ENCODE results near the gene CYCS.
"Not testable (repeated sequence)": the region's sequence is repeated elsewhere in the genome, so short reads cannot be mapped to it uniquely, and the experiment has no call there.

CYCS gene

GRCh38 chr7:25091176-25091575 lies 33.9 kb downstream of the CYCS start:
- Histone ChIP-seq H3K36me3 (ENCODE audit: control insufficient read depth, insufficient read depth, low read length) (no peaks in the 10 kb centered on the region), H3K9ac (ENCODE audit: low read depth, low read length) (no peak overlapping the region), H3K9me3 (ENCODE audit: control insufficient read depth, insufficient read depth, low read length) (no peaks in the 10 kb centered on the region), H3K27me3 (ENCODE audit: control insufficient read depth, insufficient read depth, low read length) (no peaks in the 10 kb centered on the region), H3K4me1 (ENCODE audit: control insufficient read depth, insufficient read depth, low read length) (no peaks in the 10 kb centered on the region), H3K4me3 (ENCODE audit: low read depth, low read length) (no peak overlapping the region)

- Histone ChIP-seq H3K9ac (ENCODE audit: low read depth, low read length) (no peak overlapping the region), H3K4me3 (ENCODE audit: low read depth, low read length) (no peak overlapping the region), H3K27me3 (ENCODE audit: control insufficient read depth, insufficient read depth, low read length) (no peaks in the 10 kb centered on the region), H3K36me3 (ENCODE audit: control insufficient read depth, insufficient read depth, low read length) (no peaks in the 10 kb centered on the region), H3K4me1 (ENCODE audit: control insufficient read depth, insufficient read depth, low read length) (no peaks in the 10 kb centered on the region), H3K9me3 (ENCODE audit: control insufficient read depth, insufficient read depth, low read length) (no peaks in the 10 kb centered on the region)
Measured at GRCh38 chr7:25090374-25090773, 34.7 kb downstream of the CYCS start.

GRCh38 chr7:25087855-25088254 lies 37.2 kb downstream of the CYCS start:
- no peaks in the 10 kb centered on the region for H3K4me1 ChIP-seq (ENCODE audit: control insufficient read depth, insufficient read depth, low read length)

DNA sequence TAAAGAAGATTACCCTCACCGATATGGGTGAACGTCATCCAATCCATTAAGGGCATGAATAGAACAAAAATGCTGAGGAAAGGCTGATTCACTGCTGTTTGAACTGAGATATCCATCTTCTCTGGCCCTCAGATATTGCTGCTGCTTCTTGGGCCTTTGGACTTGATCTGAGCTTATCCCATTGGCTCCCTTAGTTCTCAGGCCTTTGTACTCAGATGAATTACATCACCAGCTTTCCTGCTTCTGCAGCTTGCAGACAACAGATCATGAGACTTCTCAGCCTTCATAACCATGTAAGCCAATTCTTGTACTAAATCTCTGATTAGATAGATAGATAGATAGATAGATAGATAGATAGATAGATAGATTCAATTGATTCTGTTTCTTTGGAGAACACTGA lies 40.2 kb downstream of the CYCS start:
- Histone ChIP-seq H3K9ac (ENCODE audit: low read depth, low read length) (no peak overlapping the region), H3K4me1 (ENCODE audit: control insufficient read depth, insufficient read depth, low read length) (no peaks in the 10 kb centered on the region), H3K27me3 (ENCODE audit: control insufficient read depth, insufficient read depth, low read length) (no peaks in the 10 kb centered on the region), H3K4me3 (ENCODE audit: low read depth, low read length) (no peak overlapping the region), H3K36me3 (ENCODE audit: control insufficient read depth, insufficient read depth, low read length) (no peaks in the 10 kb centered on the region), H3K9me3 (ENCODE audit: control insufficient read depth, insufficient read depth, low read length) (no peaks in the 10 kb centered on the region)

More at GRCh38 chr7:25087855-25088254, 37.2 kb downstream of the CYCS start:
- Histone ChIP-seq H3K36me3 (ENCODE audit: control insufficient read depth, insufficient read depth, low read length) (no peaks in the 10 kb centered on the region), H3K9me3 (ENCODE audit: control insufficient read depth, insufficient read depth, low read length) (no peaks in the 10 kb centered on the region), H3K4me3 (ENCODE audit: low read depth, low read length) (no peak overlapping the region), H3K9ac (ENCODE audit: low read depth, low read length) (no peak overlapping the region), H3K27me3 (ENCODE audit: control insufficient read depth, insufficient read depth, low read length) (no peaks in the 10 kb centered on the region)

GRCh38 chr7:25083201-25083600 lies 41.9 kb downstream of the CYCS start:
- H3K9me3 ChIP-seq (ENCODE audit: control insufficient read depth, insufficient read depth, low read length), result no peaks in the 10 kb centered on the region
- no peaks in the 10 kb centered on the region for H3K4me1 ChIP-seq (ENCODE audit: control insufficient read depth, insufficient read depth, low read length)
- no peaks in the 10 kb centered on the region for H3K27me3 ChIP-seq (ENCODE audit: control insufficient read depth, insufficient read depth, low read length)
- H3K9ac ChIP-seq (ENCODE audit: low read depth, low read length), result no peak overlapping the region
- no peak overlapping the region for H3K4me3 ChIP-seq (ENCODE audit: low read depth, low read length)
- H3K36me3 ChIP-seq (ENCODE audit: control insufficient read depth, insufficient read depth, low read length), result no peaks in the 10 kb centered on the region

- not testable (repeated sequence) for H3K9ac ChIP-seq (ENCODE audit: low read depth, low read length); H3K36me3 ChIP-seq (ENCODE audit: control insufficient read depth, insufficient read depth, low read length); H3K4me1 ChIP-seq (ENCODE audit: control insufficient read depth, insufficient read depth, low read length); H3K4me3 ChIP-seq (ENCODE audit: low read depth, low read length); H3K9me3 ChIP-seq (ENCODE audit: control insufficient read depth, insufficient read depth, low read length); H3K27me3 ChIP-seq (ENCODE audit: control insufficient read depth, insufficient read depth, low read length)
Measured at GRCh38 chr7:25082041-25082440, 43.0 kb downstream of the CYCS start.

- Histone ChIP-seq H3K9ac (ENCODE audit: low read depth, low read length) (no peak overlapping the region), H3K9me3 (ENCODE audit: control insufficient read depth, insufficient read depth, low read length) (no peaks in the 10 kb centered on the region), H3K4me1 (ENCODE audit: control insufficient read depth, insufficient read depth, low read length) (no peaks in the 10 kb centered on the region), H3K27me3 (ENCODE audit: control insufficient read depth, insufficient read depth, low read length) (no peaks in the 10 kb centered on the region), H3K4me3 (ENCODE audit: low read depth, low read length) (no peak overlapping the region), H3K36me3 (ENCODE audit: control insufficient read depth, insufficient read depth, low read length) (no peaks in the 10 kb centered on the region)
Measured at GRCh38 chr7:25077096-25077495, 48.0 kb downstream of the CYCS start.

- Histone ChIP-seq H3K9ac (ENCODE audit: low read depth, low read length) (no peak overlapping the region), H3K36me3 (ENCODE audit: control insufficient read depth, insufficient read depth, low read length) (no peaks in the 10 kb centered on the region), H3K4me1 (ENCODE audit: control insufficient read depth, insufficient read depth, low read length) (no peaks in the 10 kb centered on the region), H3K4me3 (ENCODE audit: low read depth, low read length) (no peak overlapping the region), H3K9me3 (ENCODE audit: control insufficient read depth, insufficient read depth, low read length) (no peaks in the 10 kb centered on the region), H3K27me3 (ENCODE audit: control insufficient read depth, insufficient read depth, low read length) (no peaks in the 10 kb centered on the region)
Measured at GRCh38 chr7:25075459-25075858, 49.6 kb downstream of the CYCS start.

GRCh38 chr7:25073451-25073850 lies 51.6 kb downstream of the CYCS start:
- Histone ChIP-seq H3K27me3 (ENCODE audit: control insufficient read depth, insufficient read depth, low read length) (no peaks in the 10 kb centered on the region), H3K36me3 (ENCODE audit: control insufficient read depth, insufficient read depth, low read length) (no peaks in the 10 kb centered on the region), H3K9me3 (ENCODE audit: control insufficient read depth, insufficient read depth, low read length) (no peaks in the 10 kb centered on the region), H3K4me1 (ENCODE audit: control insufficient read depth, insufficient read depth, low read length) (no peaks in the 10 kb centered on the region), H3K9ac (ENCODE audit: low read depth, low read length) (no peak overlapping the region), H3K4me3 (ENCODE audit: low read depth, low read length) (no peak overlapping the region)

All from iPS-15b (cell line).